Measurements from ENCODE around the gene LIN28B. TPM values are rescaled to one million over a fixed set of nuclear protein-coding genes. Genes with fewer than 3 reads are reported as not detected.

The LIN28B gene
- total RNA-seq, 1 experiment from 2014 or later: 0.25 TPM

- no TSS peak for BruUV-seq (replicated peaks)
- Histone ChIP-seq H3K27me3 (ENCODE audit: insufficient read depth, low read length) (no peaks in the 10 kb centered on the region), H4K20me1 (ENCODE audit: insufficient read depth) (no peaks in the 10 kb centered on the region), H3K9me2 (ENCODE audit: insufficient read depth) (no peaks in the 10 kb centered on the region), H3K9ac (ENCODE audit: low read length) (no peak overlapping the region), H3K9me3 (ENCODE audit: control insufficient read depth in 1 of 2, insufficient read depth in 1 of 2, low read depth in 1 of 2, low read length in 2 of 2) (no peaks in the 10 kb centered on the region), H3K4me2 (ENCODE audit: low read length) (no peak overlapping the region), H3K4me3 (replicated peaks in 1 of 2; ENCODE audit: low read depth in 1 of 2, low read length in 2 of 2) (no peak overlapping the region), H3K36me3 (ENCODE audit: control insufficient read depth in 1 of 2, insufficient read depth in 2 of 2, low read length in 2 of 2) (no peaks in the 10 kb centered on the region), H2AFZ (ENCODE audit: low read depth, low read length, poor library complexity, severe bottlenecking) (no peak overlapping the region), H3K27ac (ENCODE audit: low read depth, low read length) (no peak overlapping the region), H3K79me2 (ENCODE audit: insufficient read depth, low read length) (no peaks in the 10 kb centered on the region), H3K4me1 (ENCODE audit: control insufficient read depth in 1 of 2, insufficient read depth in 2 of 2, low read length in 2 of 2) (no peaks in the 10 kb centered on the region)
- CTCF ChIA-PET: no interaction called here
- no peak for DNase-seq (ENCODE audit: low read depth, low spot score)
- RAD21 ChIA-PET (ENCODE audit: low non-redundant PET in 1 of 2, low total read pairs in 2 of 2, uncharacterized antibody in 2 of 2, unreplicated experiment in 2 of 2): no interaction called here
- POLR2A ChIA-PET: interaction anchor here (0.7 kb wide), 1 partner anchor 154 kb away, joined by 3 read pairs; no protein-coding TSS in a partner anchor
- ATAC-seq: peak; percentile 49; the same call in 1 of the 2 replicates
- intact Hi-C loops (cut with micrococcal nuclease): no loop called here
- TF ChIP-seq SIN3A (IDR thresholded peaks at IDR 0.05; ENCODE audit: low read depth): no peak
- TF ChIP-seq, protein P1, sequence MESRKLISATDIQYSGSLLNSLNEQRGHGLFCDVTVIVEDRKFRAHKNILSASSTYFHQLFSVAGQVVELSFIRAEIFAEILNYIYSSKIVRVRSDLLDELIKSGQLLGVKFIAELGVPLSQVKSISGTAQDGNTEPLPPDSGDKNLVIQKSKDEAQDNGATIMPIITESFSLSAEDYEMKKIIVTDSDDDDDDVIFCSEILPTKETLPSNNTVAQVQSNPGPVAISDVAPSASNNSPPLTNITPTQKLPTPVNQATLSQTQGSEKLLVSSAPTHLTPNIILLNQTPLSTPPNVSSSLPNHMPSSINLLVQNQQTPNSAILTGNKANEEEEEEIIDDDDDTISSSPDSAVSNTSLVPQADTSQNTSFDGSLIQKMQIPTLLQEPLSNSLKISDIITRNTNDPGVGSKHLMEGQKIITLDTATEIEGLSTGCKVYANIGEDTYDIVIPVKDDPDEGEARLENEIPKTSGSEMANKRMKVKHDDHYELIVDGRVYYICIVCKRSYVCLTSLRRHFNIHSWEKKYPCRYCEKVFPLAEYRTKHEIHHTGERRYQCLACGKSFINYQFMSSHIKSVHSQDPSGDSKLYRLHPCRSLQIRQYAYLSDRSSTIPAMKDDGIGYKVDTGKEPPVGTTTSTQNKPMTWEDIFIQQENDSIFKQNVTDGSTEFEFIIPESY (IDR thresholded peaks at IDR 0.05; ENCODE audit: extremely low read depth, insufficient replicate concordance, low read length): no peak
- peak in 1 of 3 experiments; percentile 19; a peak in 1 of 6 replicates for TF ChIP-seq CTCF (IDR thresholded peaks at IDR 0.05 in 2 of 3, conservative IDR thresholded peaks at IDR 0.05 in 1 of 3; ENCODE audit: borderline replicate concordance in 1 of 3, insufficient read depth in 1 of 3, low read depth in 2 of 3, low read length in 2 of 3)
Observed at GRCh38 chr6:105111871-105112270, 155.0 kb downstream of the LIN28B start.

DNA sequence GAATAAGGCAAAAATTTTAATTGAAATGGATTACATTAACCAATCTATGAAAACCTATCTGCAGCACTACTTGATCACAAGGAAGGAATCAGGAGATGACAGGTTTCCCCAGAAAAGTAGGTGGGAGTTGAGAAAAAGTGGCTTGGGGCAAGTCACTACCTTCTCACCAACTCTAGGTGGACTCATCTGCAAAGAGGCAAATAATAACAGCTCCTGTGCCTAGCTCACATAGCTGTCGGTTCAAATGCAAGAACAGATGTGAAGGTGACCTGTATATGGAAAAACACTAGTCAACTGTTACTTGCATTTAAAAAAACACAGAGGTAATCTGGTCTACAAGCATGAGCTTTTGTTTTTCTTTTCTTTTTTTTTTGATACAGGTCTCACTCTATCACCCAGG lies 155.7 kb downstream of the LIN28B start:
- no peaks in the 10 kb centered on the region for H3K4me1 ChIP-seq (ENCODE audit: control insufficient read depth in 1 of 2, insufficient read depth in 2 of 2, low read length in 2 of 2)
- ChIA-PET RAD21 (ENCODE audit: low non-redundant PET in 1 of 2, low total read pairs in 2 of 2, uncharacterized antibody in 2 of 2, unreplicated experiment in 2 of 2) (no interaction called here), POLR2A (interaction anchor here (0.7 kb wide), 1 partner anchor 154 kb away, joined by 3 read pairs; no protein-coding TSS in a partner anchor), CTCF (interaction anchor here (0.9 kb wide), 1 partner anchor 251 kb away, joined by 3 read pairs; no protein-coding TSS in a partner anchor)
- H3K9me3 ChIP-seq (ENCODE audit: control insufficient read depth in 1 of 2, insufficient read depth in 1 of 2, low read depth in 1 of 2, low read length in 2 of 2): no peaks in the 10 kb centered on the region
- H2AFZ ChIP-seq (ENCODE audit: low read depth, low read length, poor library complexity, severe bottlenecking): no peak overlapping the region
- H3K36me3 ChIP-seq (ENCODE audit: control insufficient read depth in 1 of 2, insufficient read depth in 2 of 2, low read length in 2 of 2): no peaks in the 10 kb centered on the region
- no peaks in the 10 kb centered on the region for H3K9me2 ChIP-seq (ENCODE audit: insufficient read depth)
- H3K79me2 ChIP-seq (ENCODE audit: insufficient read depth, low read length): no peaks in the 10 kb centered on the region
- no peak overlapping the region for H3K4me2 ChIP-seq (ENCODE audit: low read length)
- no peaks in the 10 kb centered on the region for H4K20me1 ChIP-seq (ENCODE audit: insufficient read depth)
- H3K9ac ChIP-seq (ENCODE audit: low read length): no peak overlapping the region
- BruUV-seq (replicated peaks): no TSS peak
- peak; percentile 54 for ATAC-seq
- no peak for DNase-seq (ENCODE audit: low read depth, low spot score)
- no peak overlapping the region for H3K27ac ChIP-seq (ENCODE audit: low read depth, low read length)
- no peaks in the 10 kb centered on the region for H3K27me3 ChIP-seq (ENCODE audit: insufficient read depth, low read length)
- no peak overlapping the region for H3K4me3 ChIP-seq (replicated peaks in 1 of 2; ENCODE audit: low read depth in 1 of 2, low read length in 2 of 2)
- intact Hi-C loops (cut with micrococcal nuclease): no loop called here
- TF ChIP-seq JUND (IDR thresholded peaks at IDR 0.05) (no peak), EZH2phosphoT487 (IDR thresholded peaks at IDR 0.05; ENCODE audit: borderline replicate concordance) (no peak), ATF3 (IDR thresholded peaks at IDR 0.05) (no peak), CTCF (IDR thresholded peaks at IDR 0.05 in 2 of 3, conservative IDR thresholded peaks at IDR 0.05 in 1 of 3; ENCODE audit: borderline replicate concordance in 1 of 3, insufficient read depth in 1 of 3, low read depth in 2 of 3, low read length in 2 of 3) (0 out of 6 replicates have a peak, but pooled peaks of 1 of the 3 experiments have one; percentile 7)
- TF ChIP-seq, protein P2, sequence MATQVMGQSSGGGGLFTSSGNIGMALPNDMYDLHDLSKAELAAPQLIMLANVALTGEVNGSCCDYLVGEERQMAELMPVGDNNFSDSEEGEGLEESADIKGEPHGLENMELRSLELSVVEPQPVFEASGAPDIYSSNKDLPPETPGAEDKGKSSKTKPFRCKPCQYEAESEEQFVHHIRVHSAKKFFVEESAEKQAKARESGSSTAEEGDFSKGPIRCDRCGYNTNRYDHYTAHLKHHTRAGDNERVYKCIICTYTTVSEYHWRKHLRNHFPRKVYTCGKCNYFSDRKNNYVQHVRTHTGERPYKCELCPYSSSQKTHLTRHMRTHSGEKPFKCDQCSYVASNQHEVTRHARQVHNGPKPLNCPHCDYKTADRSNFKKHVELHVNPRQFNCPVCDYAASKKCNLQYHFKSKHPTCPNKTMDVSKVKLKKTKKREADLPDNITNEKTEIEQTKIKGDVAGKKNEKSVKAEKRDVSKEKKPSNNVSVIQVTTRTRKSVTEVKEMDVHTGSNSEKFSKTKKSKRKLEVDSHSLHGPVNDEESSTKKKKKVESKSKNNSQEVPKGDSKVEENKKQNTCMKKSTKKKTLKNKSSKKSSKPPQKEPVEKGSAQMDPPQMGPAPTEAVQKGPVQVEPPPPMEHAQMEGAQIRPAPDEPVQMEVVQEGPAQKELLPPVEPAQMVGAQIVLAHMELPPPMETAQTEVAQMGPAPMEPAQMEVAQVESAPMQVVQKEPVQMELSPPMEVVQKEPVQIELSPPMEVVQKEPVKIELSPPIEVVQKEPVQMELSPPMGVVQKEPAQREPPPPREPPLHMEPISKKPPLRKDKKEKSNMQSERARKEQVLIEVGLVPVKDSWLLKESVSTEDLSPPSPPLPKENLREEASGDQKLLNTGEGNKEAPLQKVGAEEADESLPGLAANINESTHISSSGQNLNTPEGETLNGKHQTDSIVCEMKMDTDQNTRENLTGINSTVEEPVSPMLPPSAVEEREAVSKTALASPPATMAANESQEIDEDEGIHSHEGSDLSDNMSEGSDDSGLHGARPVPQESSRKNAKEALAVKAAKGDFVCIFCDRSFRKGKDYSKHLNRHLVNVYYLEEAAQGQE (IDR thresholded peaks at IDR 0.05; ENCODE audit: low read depth): no peak

All from HCT116 (cell line).